ENCODE results near the gene LARP4B. TPM values are rescaled to one million over a fixed set of nuclear protein-coding genes. Genes with fewer than 3 reads are reported as not detected.

LARP4B gene
- polyA plus RNA-seq, 1 donor (not counting 4 experiments of a cell fraction or from before 2014, with no cell fraction given): 39.4 TPM

DNA sequence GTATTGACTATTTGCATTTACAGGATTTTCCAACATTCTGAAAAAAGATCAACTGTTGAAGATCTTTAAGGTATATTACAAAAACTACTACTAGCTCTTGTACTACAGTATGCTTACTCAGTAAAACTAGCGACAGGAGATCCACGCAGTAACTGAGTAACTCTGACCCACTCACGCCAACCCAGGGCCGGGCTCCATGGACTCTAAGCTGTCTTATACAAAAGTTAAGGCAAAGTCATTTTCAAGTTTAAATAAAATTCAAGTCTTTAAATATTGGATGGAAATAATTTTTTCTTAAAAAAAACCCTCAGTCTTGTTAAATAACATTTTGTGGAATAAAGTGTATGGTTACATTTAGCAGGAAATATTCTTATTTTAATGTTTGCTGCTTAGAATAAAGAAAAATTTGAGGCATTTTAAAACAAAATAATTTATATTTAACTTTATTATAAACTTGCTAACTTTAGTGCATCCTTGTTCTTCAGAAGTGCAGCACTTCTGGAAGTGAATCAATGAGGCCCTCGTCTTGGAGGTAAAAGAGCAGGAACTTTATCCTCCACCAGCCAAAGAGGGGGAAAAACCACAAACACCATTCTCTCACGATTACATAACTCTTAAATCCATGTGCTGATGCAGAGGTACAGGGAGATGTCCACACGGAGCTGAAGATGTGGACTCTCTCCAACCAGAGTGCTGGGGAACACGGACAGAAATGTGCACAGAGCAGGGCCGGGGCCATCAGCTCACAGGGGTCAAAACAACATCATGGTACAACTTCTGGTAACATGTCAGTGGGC lies 119.9 kb downstream of the LARP4B start:
- Histone ChIP-seq H3K27ac (ENCODE audit: control insufficient read depth, insufficient read depth, low read length) (no peak overlapping the region), H3K36me3 (ENCODE audit: control insufficient read depth in 2 of 2, extremely low read depth in 1 of 2, insufficient read depth in 2 of 2, low read length in 2 of 2) (peaks cover 31 to 66% of the 10 kb centered on the region in 2 experiments), H3K9me1 (ENCODE audit: control insufficient read depth, extremely low read depth, insufficient read depth, low read length) (no peaks in the 10 kb centered on the region), H3K4me3 (ENCODE audit: control insufficient read depth in 2 of 3, extremely low read depth in 1 of 3, insufficient read depth in 2 of 3, low read depth in 1 of 3, low read length in 3 of 3) (no peak overlapping the region), H3K9ac (ENCODE audit: control insufficient read depth, extremely low read depth, insufficient read depth, low read length) (no peak overlapping the region), H3K27me3 (ENCODE audit: control insufficient read depth, extremely low read depth, insufficient read depth, low read length) (no peaks in the 10 kb centered on the region), H3K9me3 (ENCODE audit: control insufficient read depth, low read depth, low read length) (no peaks in the 10 kb centered on the region), H3K79me2 (ENCODE audit: control insufficient read depth, insufficient read depth, low read length) (no peaks in the 10 kb centered on the region), H3K4me2 (ENCODE audit: control insufficient read depth, extremely low read depth, insufficient read depth, low read depth, low read length) (no peak overlapping the region), H2AFZ (ENCODE audit: control insufficient read depth, low read length) (no peak overlapping the region), H3K4me1 (ENCODE audit: control insufficient read depth, extremely low read depth, insufficient read depth, low read length) (no peaks in the 10 kb centered on the region), H4K20me1 (ENCODE audit: control insufficient read depth, extremely low read depth, insufficient read depth, low read length) (no peaks in the 10 kb centered on the region)
- dilution Hi-C loops (cut with MboI; ENCODE audit: extremely low pct_ligation_motif_present, low sequenced_read_pairs): no loop called here
- TF ChIP-seq EZH2 (IDR thresholded peaks at IDR 0.05; ENCODE audit: low read length): no peak
- FAIRE-seq (no peak), DNase-seq (ENCODE audit: low read depth, low spot score) (no peak)

DNA sequence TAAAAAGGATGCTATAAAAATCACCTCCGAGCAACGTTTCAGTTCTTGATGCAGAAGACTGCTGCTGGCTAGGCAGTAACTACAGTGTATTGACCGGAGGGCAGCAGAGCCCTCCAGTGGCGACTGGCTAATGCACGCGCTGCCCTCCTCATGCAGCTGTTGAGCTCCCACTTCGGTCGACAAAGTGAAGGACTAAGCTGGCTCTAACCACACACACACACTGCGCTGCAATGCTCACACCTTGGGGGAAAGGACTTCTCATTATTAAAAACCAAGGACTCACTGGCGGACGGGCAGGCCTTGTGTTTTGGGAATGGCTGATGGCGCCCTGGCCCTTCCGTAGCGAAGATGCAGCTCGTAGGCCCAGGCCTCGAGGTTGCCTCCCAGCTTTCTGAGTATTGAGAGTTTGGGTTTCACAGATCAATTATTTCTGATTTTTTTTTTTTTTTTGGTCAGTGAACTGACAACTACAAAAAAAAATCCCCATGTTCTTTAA lies 121.1 kb downstream of the LARP4B start:
- no peak overlapping the region for H3K27ac ChIP-seq (ENCODE audit: control insufficient read depth, insufficient read depth, low read length)
- no peaks in the 10 kb centered on the region for H3K79me2 ChIP-seq (ENCODE audit: control insufficient read depth, insufficient read depth, low read length)
- no peak for FAIRE-seq
- H3K4me2 ChIP-seq (ENCODE audit: control insufficient read depth, extremely low read depth, insufficient read depth, low read depth, low read length): no peak overlapping the region
- H3K9me3 ChIP-seq (ENCODE audit: control insufficient read depth, low read depth, low read length): no peaks in the 10 kb centered on the region
- TF ChIP-seq, protein P1, sequence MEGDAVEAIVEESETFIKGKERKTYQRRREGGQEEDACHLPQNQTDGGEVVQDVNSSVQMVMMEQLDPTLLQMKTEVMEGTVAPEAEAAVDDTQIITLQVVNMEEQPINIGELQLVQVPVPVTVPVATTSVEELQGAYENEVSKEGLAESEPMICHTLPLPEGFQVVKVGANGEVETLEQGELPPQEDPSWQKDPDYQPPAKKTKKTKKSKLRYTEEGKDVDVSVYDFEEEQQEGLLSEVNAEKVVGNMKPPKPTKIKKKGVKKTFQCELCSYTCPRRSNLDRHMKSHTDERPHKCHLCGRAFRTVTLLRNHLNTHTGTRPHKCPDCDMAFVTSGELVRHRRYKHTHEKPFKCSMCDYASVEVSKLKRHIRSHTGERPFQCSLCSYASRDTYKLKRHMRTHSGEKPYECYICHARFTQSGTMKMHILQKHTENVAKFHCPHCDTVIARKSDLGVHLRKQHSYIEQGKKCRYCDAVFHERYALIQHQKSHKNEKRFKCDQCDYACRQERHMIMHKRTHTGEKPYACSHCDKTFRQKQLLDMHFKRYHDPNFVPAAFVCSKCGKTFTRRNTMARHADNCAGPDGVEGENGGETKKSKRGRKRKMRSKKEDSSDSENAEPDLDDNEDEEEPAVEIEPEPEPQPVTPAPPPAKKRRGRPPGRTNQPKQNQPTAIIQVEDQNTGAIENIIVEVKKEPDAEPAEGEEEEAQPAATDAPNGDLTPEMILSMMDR (optimal IDR thresholded peaks at IDR 0.05 in 1 of 3, IDR thresholded peaks at IDR 0.05 in 1 of 3, conservative IDR thresholded peaks at IDR 0.05 in 1 of 3; ENCODE audit: extremely low read depth in 1 of 3, insufficient read depth in 2 of 3, low read length in 3 of 3): peak in 1 of 3 experiments; percentile 52
- TF ChIP-seq EZH2 (IDR thresholded peaks at IDR 0.05; ENCODE audit: low read length): no peak
- dilution Hi-C loops (cut with MboI; ENCODE audit: extremely low pct_ligation_motif_present, low sequenced_read_pairs): no loop called here
- no peak for DNase-seq (ENCODE audit: low read depth, low spot score)
- no peaks in the 10 kb centered on the region for H3K27me3 ChIP-seq (ENCODE audit: control insufficient read depth, extremely low read depth, insufficient read depth, low read length)
- H3K4me1 ChIP-seq (ENCODE audit: control insufficient read depth, extremely low read depth, insufficient read depth, low read length): no peaks in the 10 kb centered on the region
- no peaks in the 10 kb centered on the region for H4K20me1 ChIP-seq (ENCODE audit: control insufficient read depth, extremely low read depth, insufficient read depth, low read length)
- H3K36me3 ChIP-seq (ENCODE audit: control insufficient read depth in 2 of 2, extremely low read depth in 1 of 2, insufficient read depth in 2 of 2, low read length in 2 of 2): peaks cover 29 to 57% of the 10 kb centered on the region in 2 experiments
- no peak overlapping the region for H2AFZ ChIP-seq (ENCODE audit: control insufficient read depth, low read length)
- H3K9ac ChIP-seq (ENCODE audit: control insufficient read depth, extremely low read depth, insufficient read depth, low read length): no peak overlapping the region
- H3K9me1 ChIP-seq (ENCODE audit: control insufficient read depth, extremely low read depth, insufficient read depth, low read length): no peaks in the 10 kb centered on the region
- no peak overlapping the region for H3K4me3 ChIP-seq (ENCODE audit: control insufficient read depth in 2 of 3, extremely low read depth in 1 of 3, insufficient read depth in 2 of 3, low read depth in 1 of 3, low read length in 3 of 3)
